Measurements from ENCODE around the gene VPS13A.

The VPS13A gene

DNA sequence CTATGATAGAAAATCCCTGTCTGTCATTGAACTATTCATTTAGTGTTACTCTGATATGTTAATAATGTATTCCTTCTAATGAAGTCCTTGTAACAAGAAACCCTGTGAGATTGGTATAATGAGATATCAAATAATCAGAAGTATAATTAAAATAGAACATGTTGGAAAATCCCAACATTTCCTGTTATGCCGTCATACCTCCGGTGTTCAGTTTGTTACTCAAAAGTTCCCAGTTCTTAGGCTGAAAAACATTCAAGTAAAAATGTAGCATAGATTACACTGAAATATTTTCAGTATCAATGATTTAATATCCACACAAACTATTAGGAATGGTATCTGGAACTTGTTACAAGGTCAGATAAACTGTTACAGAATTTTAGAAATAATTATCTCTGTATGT lies 243.3 kb downstream of the VPS13A start:
- H3K4me3 ChIP-seq (ENCODE audit: low read depth, low read length), result no peak overlapping the region
- TF ChIP-seq, protein P1, sequence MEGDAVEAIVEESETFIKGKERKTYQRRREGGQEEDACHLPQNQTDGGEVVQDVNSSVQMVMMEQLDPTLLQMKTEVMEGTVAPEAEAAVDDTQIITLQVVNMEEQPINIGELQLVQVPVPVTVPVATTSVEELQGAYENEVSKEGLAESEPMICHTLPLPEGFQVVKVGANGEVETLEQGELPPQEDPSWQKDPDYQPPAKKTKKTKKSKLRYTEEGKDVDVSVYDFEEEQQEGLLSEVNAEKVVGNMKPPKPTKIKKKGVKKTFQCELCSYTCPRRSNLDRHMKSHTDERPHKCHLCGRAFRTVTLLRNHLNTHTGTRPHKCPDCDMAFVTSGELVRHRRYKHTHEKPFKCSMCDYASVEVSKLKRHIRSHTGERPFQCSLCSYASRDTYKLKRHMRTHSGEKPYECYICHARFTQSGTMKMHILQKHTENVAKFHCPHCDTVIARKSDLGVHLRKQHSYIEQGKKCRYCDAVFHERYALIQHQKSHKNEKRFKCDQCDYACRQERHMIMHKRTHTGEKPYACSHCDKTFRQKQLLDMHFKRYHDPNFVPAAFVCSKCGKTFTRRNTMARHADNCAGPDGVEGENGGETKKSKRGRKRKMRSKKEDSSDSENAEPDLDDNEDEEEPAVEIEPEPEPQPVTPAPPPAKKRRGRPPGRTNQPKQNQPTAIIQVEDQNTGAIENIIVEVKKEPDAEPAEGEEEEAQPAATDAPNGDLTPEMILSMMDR (IDR thresholded peaks at IDR 0.05; ENCODE audit: low read depth, low read length, missing control alignments), result no peak
- no peak for DNase-seq (ENCODE audit: low read depth)
- in situ Hi-C loops (cut with HindIII; ENCODE audit: low sequenced_read_pairs), result no loop called here

DNA sequence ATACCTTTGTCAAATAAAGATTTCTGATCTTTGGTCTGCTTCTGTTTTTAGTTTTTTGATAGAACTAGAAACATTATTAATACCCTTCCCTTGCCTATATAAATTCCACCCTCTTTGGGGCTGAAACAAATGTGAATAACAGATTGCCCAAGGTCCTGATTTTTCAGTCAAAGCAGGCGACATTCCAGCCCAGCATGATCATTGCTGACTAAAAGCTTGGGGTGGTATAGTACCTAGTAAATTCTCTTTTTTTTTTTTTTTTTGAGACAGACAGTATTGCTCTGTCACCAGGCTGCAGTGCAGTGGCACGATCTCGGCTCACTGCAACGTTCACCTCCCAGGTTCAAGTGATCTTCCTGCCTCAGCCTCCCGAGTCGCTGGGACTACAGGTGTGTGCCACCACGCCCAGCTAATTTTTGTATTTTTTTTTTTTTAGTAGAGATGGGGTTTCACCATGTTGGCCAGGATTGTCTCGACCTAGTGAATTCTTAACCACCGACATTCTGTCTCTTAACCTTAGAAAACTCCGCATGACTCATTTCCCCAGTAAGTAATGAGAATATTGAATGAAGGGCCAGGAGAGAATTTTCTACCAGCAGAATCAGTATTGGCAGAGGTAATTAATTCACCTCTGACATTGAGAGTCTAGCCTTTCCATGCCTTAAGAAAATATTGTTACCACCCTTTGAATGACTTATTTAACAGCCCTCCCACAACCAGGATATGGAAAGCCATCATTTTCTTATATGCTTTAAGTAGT lies 244.4 kb downstream of the VPS13A start:
- in situ Hi-C loops (cut with HindIII; ENCODE audit: low sequenced_read_pairs), result no loop called here
- TF ChIP-seq, protein P1 (IDR thresholded peaks at IDR 0.05; ENCODE audit: low read depth, low read length, missing control alignments), result no peak
- DNase-seq (ENCODE audit: low read depth), result no peak
- no peak overlapping the region for H3K4me3 ChIP-seq (ENCODE audit: low read depth, low read length)

DNA sequence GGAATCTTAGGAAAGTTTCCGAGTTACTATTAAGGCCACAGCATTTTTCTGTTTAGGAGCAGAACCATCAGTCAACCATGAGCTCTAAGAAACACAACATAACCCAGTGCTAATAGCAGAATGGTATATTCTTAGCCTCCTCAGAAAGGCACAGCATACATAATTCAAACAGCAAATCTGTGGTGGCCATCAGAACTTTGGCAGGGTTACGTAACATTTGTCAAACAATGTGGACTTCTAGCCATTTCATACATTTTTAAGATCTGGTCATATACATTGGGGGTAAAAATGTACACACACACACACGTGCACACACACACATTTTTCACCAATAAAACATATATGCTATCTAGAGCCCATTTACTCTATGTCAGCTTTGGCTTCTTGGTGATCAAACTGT lies 245.6 kb downstream of the VPS13A start:
- H3K4me3 ChIP-seq (ENCODE audit: low read depth, low read length), result no peak overlapping the region
- in situ Hi-C loops (cut with HindIII; ENCODE audit: low sequenced_read_pairs), result no loop called here
- no peak for DNase-seq (ENCODE audit: low read depth)
- TF ChIP-seq, protein P1 (IDR thresholded peaks at IDR 0.05; ENCODE audit: low read depth, low read length, missing control alignments), result no peak

DNA sequence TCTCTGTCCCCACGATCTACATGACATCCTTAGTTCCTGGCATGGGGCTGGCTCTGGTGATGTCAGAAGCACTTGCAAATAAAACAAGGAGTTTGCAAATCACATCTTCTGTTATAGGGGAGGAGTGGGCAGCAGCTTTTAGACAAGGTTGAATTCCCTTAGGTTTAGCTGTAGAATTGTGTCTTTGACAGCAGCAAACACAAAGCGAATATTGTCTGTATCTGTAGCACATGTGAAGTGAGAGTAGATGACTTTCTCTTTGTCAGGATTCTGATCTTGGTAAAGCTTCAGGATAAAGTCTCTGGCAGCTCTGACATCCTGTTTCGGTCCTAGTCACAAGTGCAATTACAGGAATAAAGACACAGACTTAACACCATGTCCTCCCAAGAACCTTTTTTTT lies 246.5 kb downstream of the VPS13A start:
- no peak overlapping the region for H3K4me3 ChIP-seq (ENCODE audit: low read depth, low read length)
- TF ChIP-seq, protein P1 (IDR thresholded peaks at IDR 0.05; ENCODE audit: low read depth, low read length, missing control alignments), result no peak
- DNase-seq (ENCODE audit: low read depth), result no peak
- in situ Hi-C loops (cut with HindIII; ENCODE audit: low sequenced_read_pairs), result no loop called here

DNA sequence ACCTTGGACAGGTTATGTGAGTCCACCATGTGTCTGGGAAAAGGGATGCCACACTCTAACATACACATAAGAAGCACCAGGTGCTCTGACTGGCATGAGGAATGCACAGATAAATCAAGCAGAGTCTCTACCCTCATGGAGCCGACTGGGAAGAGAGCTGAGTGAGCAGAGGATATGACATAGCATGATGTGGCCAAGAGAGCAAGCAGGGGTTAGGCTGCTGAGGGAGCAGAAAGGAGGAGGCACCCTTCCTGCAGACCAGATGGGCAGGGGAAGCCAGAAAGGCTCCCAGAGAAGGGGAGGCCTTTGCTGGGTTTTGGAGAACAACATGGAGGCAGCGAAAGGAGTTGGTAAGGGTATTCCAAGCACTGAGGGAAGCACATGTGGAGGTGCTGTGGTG lies 247.7 kb downstream of the VPS13A start:
- no peak overlapping the region for H3K4me3 ChIP-seq (ENCODE audit: low read depth, low read length)
- DNase-seq (ENCODE audit: low read depth), result no peak
- TF ChIP-seq, protein P1 (IDR thresholded peaks at IDR 0.05; ENCODE audit: low read depth, low read length, missing control alignments), result no peak
- in situ Hi-C loops (cut with HindIII; ENCODE audit: low sequenced_read_pairs), result no loop called here

DNA sequence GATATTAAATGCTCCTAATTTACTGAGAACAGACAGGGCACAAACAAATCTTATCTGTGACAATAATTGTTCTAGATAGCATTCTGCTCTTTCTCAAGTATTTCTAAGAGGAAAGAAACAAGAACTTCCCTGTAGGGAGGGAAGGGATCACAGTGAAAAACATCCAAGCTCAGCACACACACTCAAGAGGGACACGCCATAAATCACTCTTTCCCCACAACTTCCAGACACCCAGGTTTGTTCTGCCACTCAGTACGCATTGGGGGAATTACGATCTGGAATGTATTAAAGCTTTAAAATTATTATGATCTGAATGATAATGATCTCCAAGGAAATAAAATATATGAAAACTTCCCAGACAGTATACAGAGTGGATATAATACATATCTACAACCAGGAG lies 249.4 kb downstream of the VPS13A start:
- TF ChIP-seq, protein P1 (IDR thresholded peaks at IDR 0.05; ENCODE audit: low read depth, low read length, missing control alignments), result no peak
- in situ Hi-C loops (cut with HindIII; ENCODE audit: low sequenced_read_pairs), result no loop called here
- no peak for DNase-seq (ENCODE audit: low read depth)
- H3K4me3 ChIP-seq (ENCODE audit: low read depth, low read length), result no peak overlapping the region
